ENCODE measurements around the gene PPP4R2.

The PPP4R2 gene

DNA sequence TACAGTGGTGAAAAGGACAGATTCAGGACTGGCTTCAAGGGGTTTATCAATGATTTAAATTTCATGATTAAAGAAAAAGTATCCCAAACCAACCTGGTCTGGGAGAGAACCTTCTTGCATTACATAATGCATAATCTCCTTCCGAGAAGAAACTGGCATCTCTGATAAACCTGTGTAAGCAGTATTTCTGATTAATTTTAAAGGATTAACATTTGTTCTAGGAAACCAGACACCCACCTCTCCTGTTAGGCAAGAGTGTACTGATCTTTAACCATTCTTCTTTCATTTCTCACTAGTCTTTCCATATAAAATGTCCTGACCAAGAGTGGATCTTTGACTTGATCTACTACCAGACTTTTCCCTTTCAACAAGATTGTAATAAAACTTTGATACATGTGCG is 22.8 kb upstream of the PPP4R2 start (continued):
- TF ChIP-seq BACH2 (CRISPR knock-in tag; IDR thresholded peaks at IDR 0.05; ENCODE audit: borderline replicate concordance) (no peak), GLIS3 (CRISPR knock-in tag; IDR thresholded peaks at IDR 0.05) (no peak), ZFP30 (CRISPR knock-in tag; IDR thresholded peaks at IDR 0.05) (no peak), TOX (CRISPR knock-in tag; IDR thresholded peaks at IDR 0.05; ENCODE audit: borderline replicate concordance) (no peak), RARB (CRISPR knock-in tag; IDR thresholded peaks at IDR 0.05) (no peak), ZNF70 (CRISPR knock-in tag; IDR thresholded peaks at IDR 0.05) (no peak), ZNF565 (CRISPR knock-in tag; conservative IDR thresholded peaks at IDR 0.05; ENCODE audit: low read depth) (no peak), ESRRG (CRISPR knock-in tag; IDR thresholded peaks at IDR 0.05) (no peak)

DNA sequence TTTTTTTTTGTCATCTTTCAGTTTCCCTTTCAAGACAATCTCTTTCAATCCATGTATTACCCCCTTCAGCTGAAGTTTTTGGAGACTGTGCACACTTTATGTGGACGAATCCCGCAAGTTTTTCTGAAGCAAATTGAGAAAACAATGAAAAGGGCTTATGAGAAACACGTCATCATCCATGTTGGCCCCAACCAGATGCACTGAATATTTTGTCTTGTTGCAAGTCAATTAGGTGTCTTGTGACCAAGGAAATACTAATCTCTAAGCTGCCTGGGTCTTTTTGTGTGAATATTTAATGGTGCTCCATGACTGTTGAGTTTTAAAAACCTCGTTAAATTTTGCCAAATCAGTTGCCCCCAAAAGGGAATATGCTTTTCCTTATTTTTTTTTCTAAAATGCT is 21.7 kb upstream of the PPP4R2 start:
- no peak for TF ChIP-seq ISL1 (CRISPR knock-in tag; IDR thresholded peaks at IDR 0.05)
- TF ChIP-seq ZNF70 (CRISPR knock-in tag; IDR thresholded peaks at IDR 0.05): no peak
- TF ChIP-seq, protein P1, sequence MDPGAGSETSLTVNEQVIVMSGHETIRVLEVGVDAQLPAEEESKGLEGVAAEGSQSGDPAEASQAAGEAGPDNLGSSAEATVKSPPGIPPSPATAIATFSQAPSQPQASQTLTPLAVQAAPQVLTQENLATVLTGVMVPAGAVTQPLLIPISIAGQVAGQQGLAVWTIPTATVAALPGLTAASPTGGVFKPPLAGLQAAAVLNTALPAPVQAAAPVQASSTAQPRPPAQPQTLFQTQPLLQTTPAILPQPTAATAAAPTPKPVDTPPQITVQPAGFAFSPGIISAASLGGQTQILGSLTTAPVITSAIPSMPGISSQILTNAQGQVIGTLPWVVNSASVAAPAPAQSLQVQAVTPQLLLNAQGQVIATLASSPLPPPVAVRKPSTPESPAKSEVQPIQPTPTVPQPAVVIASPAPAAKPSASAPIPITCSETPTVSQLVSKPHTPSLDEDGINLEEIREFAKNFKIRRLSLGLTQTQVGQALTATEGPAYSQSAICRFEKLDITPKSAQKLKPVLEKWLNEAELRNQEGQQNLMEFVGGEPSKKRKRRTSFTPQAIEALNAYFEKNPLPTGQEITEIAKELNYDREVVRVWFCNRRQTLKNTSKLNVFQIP (CRISPR knock-in tag; IDR thresholded peaks at IDR 0.05; ENCODE audit: borderline replicate concordance, low read depth): no peak
- TF ChIP-seq, protein P2, sequence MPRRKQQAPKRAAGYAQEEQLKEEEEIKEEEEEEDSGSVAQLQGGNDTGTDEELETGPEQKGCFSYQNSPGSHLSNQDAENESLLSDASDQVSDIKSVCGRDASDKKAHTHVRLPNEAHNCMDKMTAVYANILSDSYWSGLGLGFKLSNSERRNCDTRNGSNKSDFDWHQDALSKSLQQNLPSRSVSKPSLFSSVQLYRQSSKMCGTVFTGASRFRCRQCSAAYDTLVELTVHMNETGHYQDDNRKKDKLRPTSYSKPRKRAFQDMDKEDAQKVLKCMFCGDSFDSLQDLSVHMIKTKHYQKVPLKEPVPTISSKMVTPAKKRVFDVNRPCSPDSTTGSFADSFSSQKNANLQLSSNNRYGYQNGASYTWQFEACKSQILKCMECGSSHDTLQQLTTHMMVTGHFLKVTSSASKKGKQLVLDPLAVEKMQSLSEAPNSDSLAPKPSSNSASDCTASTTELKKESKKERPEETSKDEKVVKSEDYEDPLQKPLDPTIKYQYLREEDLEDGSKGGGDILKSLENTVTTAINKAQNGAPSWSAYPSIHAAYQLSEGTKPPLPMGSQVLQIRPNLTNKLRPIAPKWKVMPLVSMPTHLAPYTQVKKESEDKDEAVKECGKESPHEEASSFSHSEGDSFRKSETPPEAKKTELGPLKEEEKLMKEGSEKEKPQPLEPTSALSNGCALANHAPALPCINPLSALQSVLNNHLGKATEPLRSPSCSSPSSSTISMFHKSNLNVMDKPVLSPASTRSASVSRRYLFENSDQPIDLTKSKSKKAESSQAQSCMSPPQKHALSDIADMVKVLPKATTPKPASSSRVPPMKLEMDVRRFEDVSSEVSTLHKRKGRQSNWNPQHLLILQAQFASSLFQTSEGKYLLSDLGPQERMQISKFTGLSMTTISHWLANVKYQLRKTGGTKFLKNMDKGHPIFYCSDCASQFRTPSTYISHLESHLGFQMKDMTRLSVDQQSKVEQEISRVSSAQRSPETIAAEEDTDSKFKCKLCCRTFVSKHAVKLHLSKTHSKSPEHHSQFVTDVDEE (CRISPR knock-in tag; IDR thresholded peaks at IDR 0.05): no peak
- TF ChIP-seq, protein P3, sequence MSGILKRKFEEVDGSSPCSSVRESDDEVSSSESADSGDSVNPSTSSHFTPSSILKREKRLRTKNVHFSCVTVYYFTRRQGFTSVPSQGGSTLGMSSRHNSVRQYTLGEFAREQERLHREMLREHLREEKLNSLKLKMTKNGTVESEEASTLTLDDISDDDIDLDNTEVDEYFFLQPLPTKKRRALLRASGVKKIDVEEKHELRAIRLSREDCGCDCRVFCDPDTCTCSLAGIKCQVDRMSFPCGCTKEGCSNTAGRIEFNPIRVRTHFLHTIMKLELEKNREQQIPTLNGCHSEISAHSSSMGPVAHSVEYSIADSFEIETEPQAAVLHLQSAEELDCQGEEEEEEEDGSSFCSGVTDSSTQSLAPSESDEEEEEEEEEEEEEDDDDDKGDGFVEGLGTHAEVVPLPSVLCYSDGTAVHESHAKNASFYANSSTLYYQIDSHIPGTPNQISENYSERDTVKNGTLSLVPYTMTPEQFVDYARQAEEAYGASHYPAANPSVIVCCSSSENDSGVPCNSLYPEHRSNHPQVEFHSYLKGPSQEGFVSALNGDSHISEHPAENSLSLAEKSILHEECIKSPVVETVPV (CRISPR knock-in tag; IDR thresholded peaks at IDR 0.05): no peak
- TF ChIP-seq, protein P4, sequence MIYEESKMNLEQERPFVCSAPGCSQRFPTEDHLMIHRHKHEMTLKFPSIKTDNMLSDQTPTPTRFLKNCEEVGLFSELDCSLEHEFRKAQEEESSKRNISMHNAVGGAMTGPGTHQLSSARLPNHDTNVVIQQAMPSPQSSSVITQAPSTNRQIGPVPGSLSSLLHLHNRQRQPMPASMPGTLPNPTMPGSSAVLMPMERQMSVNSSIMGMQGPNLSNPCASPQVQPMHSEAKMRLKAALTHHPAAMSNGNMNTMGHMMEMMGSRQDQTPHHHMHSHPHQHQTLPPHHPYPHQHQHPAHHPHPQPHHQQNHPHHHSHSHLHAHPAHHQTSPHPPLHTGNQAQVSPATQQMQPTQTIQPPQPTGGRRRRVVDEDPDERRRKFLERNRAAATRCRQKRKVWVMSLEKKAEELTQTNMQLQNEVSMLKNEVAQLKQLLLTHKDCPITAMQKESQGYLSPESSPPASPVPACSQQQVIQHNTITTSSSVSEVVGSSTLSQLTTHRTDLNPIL (CRISPR knock-in tag; IDR thresholded peaks at IDR 0.05; ENCODE audit: low read depth): no peak
- TF ChIP-seq, protein P5, sequence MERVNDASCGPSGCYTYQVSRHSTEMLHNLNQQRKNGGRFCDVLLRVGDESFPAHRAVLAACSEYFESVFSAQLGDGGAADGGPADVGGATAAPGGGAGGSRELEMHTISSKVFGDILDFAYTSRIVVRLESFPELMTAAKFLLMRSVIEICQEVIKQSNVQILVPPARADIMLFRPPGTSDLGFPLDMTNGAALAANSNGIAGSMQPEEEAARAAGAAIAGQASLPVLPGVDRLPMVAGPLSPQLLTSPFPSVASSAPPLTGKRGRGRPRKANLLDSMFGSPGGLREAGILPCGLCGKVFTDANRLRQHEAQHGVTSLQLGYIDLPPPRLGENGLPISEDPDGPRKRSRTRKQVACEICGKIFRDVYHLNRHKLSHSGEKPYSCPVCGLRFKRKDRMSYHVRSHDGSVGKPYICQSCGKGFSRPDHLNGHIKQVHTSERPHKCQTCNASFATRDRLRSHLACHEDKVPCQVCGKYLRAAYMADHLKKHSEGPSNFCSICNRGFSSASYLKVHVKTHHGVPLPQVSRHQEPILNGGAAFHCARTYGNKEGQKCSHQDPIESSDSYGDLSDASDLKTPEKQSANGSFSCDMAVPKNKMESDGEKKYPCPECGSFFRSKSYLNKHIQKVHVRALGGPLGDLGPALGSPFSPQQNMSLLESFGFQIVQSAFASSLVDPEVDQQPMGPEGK (CRISPR knock-in tag; IDR thresholded peaks at IDR 0.05; ENCODE audit: borderline replicate concordance): no peak
- no peak for TF ChIP-seq ZC3H10 (CRISPR knock-in tag; IDR thresholded peaks at IDR 0.05)
- TF ChIP-seq SNAI2 (CRISPR knock-in tag; IDR thresholded peaks at IDR 0.05): no peak
- ATAC-seq: no peak

DNA sequence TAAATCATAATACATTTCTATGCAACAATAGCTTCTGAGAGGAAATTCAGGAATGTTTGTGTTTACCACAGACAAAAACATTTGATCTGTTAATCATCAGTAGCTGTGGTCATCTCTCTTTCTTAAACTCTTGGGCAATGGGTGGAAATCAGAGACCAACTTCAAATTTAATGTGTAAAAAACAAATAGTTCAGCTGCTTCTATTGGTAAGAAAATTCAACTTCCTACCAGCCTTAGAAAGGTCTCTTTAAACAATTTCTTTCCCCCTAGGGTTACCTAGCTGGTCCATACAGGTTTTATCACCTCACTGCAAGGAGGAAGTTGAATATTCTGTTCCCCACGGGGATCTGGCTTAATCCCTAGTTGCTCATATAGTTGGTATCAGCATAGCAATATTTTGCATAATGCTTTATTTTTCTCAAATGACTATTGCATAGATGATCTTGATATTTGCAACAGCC is 20.3 kb upstream of the PPP4R2 start:
- ATAC-seq: no peak
- TF ChIP-seq SNAI2 (CRISPR knock-in tag; IDR thresholded peaks at IDR 0.05) (no peak), BACH2 (CRISPR knock-in tag; IDR thresholded peaks at IDR 0.05; ENCODE audit: borderline replicate concordance) (no peak), ZFP30 (CRISPR knock-in tag; IDR thresholded peaks at IDR 0.05) (no peak), OSR1 (CRISPR knock-in tag; IDR thresholded peaks at IDR 0.05) (no peak), ESRRG (CRISPR knock-in tag; IDR thresholded peaks at IDR 0.05) (no peak), ZC3H10 (CRISPR knock-in tag; IDR thresholded peaks at IDR 0.05) (no peak), ZFP3 (CRISPR knock-in tag; IDR thresholded peaks at IDR 0.05) (no peak), RARB (CRISPR knock-in tag; IDR thresholded peaks at IDR 0.05) (no peak), ARNTL (CRISPR knock-in tag; IDR thresholded peaks at IDR 0.05; ENCODE audit: borderline replicate concordance, low read depth) (no peak), TOX (CRISPR knock-in tag; IDR thresholded peaks at IDR 0.05; ENCODE audit: borderline replicate concordance) (no peak), ZNF70 (CRISPR knock-in tag; IDR thresholded peaks at IDR 0.05) (no peak), ZNF565 (CRISPR knock-in tag; conservative IDR thresholded peaks at IDR 0.05; ENCODE audit: low read depth) (no peak)
- TF ChIP-seq, protein P2 (CRISPR knock-in tag; IDR thresholded peaks at IDR 0.05): no peak
- TF ChIP-seq, protein P4 (CRISPR knock-in tag; IDR thresholded peaks at IDR 0.05; ENCODE audit: low read depth): no peak
- TF ChIP-seq, protein P3 (CRISPR knock-in tag; IDR thresholded peaks at IDR 0.05): no peak

Data from SK-N-SH treated with all-trans-retinoic acid at 6 μM for 48 hours (cell line).